ENCODE measurements around the gene FBXW7. TPM values are rescaled to one million over a fixed set of nuclear protein-coding genes. Genes with fewer than 3 reads are reported as not detected.

Gene FBXW7
- total and polyA plus RNA-seq, 2 experiments from 2014 or later: 19.7 to 67.7 TPM

- H3K36me3 ChIP-seq: no peaks in the 10 kb centered on the region
- H3K9me3 ChIP-seq (ENCODE audit: low read depth): no peaks in the 10 kb centered on the region
- no peak overlapping the region for H3K4me3 ChIP-seq
- H3K4me1 ChIP-seq (ENCODE audit: low read depth): peaks cover 55% of the 10 kb centered on the region
- no peaks in the 10 kb centered on the region for H3K27me3 ChIP-seq
- H3K27ac ChIP-seq: peak overlapping the region; percentile 63
- DNase-seq (ENCODE audit: low read depth in 1 of 2, low spot score in 1 of 2): no peak
- TF ChIP-seq CTCF (IDR thresholded peaks at IDR 0.05; ENCODE audit: low read depth, low read length): no peak
Observed at GRCh38 chr4:152528060-152528459, 7.8 kb downstream of the FBXW7 start.

GRCh38 chr4:152525878-152526277 is 10.0 kb downstream of the FBXW7 start:
- no peak for TF ChIP-seq CTCF (IDR thresholded peaks at IDR 0.05; ENCODE audit: low read depth, low read length)
- DNase-seq (ENCODE audit: low read depth in 1 of 2, low spot score in 1 of 2): no peak
- Histone ChIP-seq H3K36me3 (no peaks in the 10 kb centered on the region), H3K27me3 (no peaks in the 10 kb centered on the region), H3K4me1 (ENCODE audit: low read depth) (peaks cover 45% of the 10 kb centered on the region), H3K9me3 (ENCODE audit: low read depth) (no peaks in the 10 kb centered on the region), H3K4me3 (no peak overlapping the region), H3K27ac (no peak overlapping the region)

- Histone ChIP-seq H3K9me3 (ENCODE audit: low read depth) (no peaks in the 10 kb centered on the region), H3K4me1 (ENCODE audit: low read depth) (peaks cover 38% of the 10 kb centered on the region), H3K27ac (peak overlapping the region; percentile 4), H3K27me3 (no peaks in the 10 kb centered on the region), H3K4me3 (no peak overlapping the region), H3K36me3 (no peaks in the 10 kb centered on the region)
- TF ChIP-seq CTCF (IDR thresholded peaks at IDR 0.05; ENCODE audit: low read depth, low read length): no peak
- no peak for DNase-seq (ENCODE audit: low read depth in 1 of 2, low spot score in 1 of 2)
Observed at GRCh38 chr4:152524427-152524826, 11.5 kb downstream of the FBXW7 start.

- TF ChIP-seq CTCF (IDR thresholded peaks at IDR 0.05; ENCODE audit: low read depth, low read length): no peak
- H3K27me3 ChIP-seq: no peaks in the 10 kb centered on the region
- peak overlapping the region; percentile 4 for H3K27ac ChIP-seq
Observed at GRCh38 chr4:152523731-152524130, 12.2 kb downstream of the FBXW7 start.

GRCh38 chr4:152522754-152523153 is 13.1 kb downstream of the FBXW7 start:
- no peaks in the 10 kb centered on the region for H3K9me3 ChIP-seq (ENCODE audit: low read depth)
- H3K27ac ChIP-seq: no peak overlapping the region
- no peak overlapping the region for H3K4me3 ChIP-seq
- DNase-seq (ENCODE audit: low read depth in 1 of 2, low spot score in 1 of 2): peak in 1 of 2 donors; percentile 15
- no peaks in the 10 kb centered on the region for H3K27me3 ChIP-seq
- H3K36me3 ChIP-seq: no peaks in the 10 kb centered on the region
- no peak for TF ChIP-seq CTCF (IDR thresholded peaks at IDR 0.05; ENCODE audit: low read depth, low read length)
- peaks cover 29% of the 10 kb centered on the region for H3K4me1 ChIP-seq (ENCODE audit: low read depth)

More at GRCh38 chr4:152523731-152524130, 12.2 kb downstream of the FBXW7 start:
- DNase-seq (ENCODE audit: low read depth in 1 of 2, low spot score in 1 of 2): no peak
- Histone ChIP-seq H3K4me3 (no peak overlapping the region), H3K36me3 (no peaks in the 10 kb centered on the region), H3K9me3 (ENCODE audit: low read depth) (no peaks in the 10 kb centered on the region), H3K4me1 (ENCODE audit: low read depth) (peaks cover 38% of the 10 kb centered on the region)

GRCh38 chr4:152522245-152522644 is 13.6 kb downstream of the FBXW7 start:
- no peaks in the 10 kb centered on the region for H3K27me3 ChIP-seq
- H3K4me1 ChIP-seq (ENCODE audit: low read depth): peaks cover 27% of the 10 kb centered on the region
- no peaks in the 10 kb centered on the region for H3K9me3 ChIP-seq (ENCODE audit: low read depth)
- H3K36me3 ChIP-seq: no peaks in the 10 kb centered on the region
- no peak overlapping the region for H3K27ac ChIP-seq
- no peak for DNase-seq (ENCODE audit: low read depth in 1 of 2, low spot score in 1 of 2)
- TF ChIP-seq CTCF (IDR thresholded peaks at IDR 0.05; ENCODE audit: low read depth, low read length): no peak
- H3K4me3 ChIP-seq: no peak overlapping the region
